Right lobe of liver (tissue), 4 donors: ENCODE measurements around the gene EPHB3.

ENCODE experiments used
- POLR2A ChIP-seq: fragments of 450-650 bp; IDR thresholded peaks from one replicate; pipeline ENCODE4 v1.6.1; 2017; ENCODE audit warnings: antibody characterized with exemption, mild to moderate bottlenecking
- TF ChIP-seq, protein P1 (sequence below), 4 donors: fragments of 200-600 bp in 3 of 4; fragments of 450-650 bp in 1 of 4; IDR thresholded peaks; one replicate each; pipeline versions ENCODE4 v1.5.1 to v1.8.0; 2016 to 2022; ENCODE audit warnings: antibody characterized with exemption in 4 of 4, mild to moderate bottlenecking in 2 of 4
- donor health status: DM: no; HTN: no; CAD: no.
- donor health status: DM: no; HTN: no; CAD: no.
- donor health status: DM: no; HTN: yes; CAD: no.

DNA sequence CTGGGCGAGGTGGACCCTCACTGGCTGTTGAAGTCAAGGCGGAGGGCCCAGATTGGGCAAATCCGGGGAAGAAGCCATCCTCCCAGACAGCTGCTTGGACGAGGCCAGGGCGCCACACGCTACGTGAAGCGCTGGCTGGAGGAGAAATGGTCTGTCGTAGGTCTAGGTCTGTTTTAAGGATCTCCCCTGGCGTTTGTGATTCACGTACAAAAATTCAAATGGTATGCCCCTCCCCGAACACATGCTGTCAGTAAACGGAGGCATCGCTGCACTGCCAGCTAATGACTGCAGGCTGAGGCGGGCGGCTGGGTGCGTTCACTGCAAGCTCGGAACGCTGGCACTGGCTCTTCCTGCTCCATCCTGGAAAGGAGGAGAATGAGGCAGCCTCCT, 69.9 kb downstream of the EPHB3 start:
- TF ChIP-seq, protein P1, sequence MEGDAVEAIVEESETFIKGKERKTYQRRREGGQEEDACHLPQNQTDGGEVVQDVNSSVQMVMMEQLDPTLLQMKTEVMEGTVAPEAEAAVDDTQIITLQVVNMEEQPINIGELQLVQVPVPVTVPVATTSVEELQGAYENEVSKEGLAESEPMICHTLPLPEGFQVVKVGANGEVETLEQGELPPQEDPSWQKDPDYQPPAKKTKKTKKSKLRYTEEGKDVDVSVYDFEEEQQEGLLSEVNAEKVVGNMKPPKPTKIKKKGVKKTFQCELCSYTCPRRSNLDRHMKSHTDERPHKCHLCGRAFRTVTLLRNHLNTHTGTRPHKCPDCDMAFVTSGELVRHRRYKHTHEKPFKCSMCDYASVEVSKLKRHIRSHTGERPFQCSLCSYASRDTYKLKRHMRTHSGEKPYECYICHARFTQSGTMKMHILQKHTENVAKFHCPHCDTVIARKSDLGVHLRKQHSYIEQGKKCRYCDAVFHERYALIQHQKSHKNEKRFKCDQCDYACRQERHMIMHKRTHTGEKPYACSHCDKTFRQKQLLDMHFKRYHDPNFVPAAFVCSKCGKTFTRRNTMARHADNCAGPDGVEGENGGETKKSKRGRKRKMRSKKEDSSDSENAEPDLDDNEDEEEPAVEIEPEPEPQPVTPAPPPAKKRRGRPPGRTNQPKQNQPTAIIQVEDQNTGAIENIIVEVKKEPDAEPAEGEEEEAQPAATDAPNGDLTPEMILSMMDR (IDR thresholded peaks at IDR 0.05), result no peak
- TF ChIP-seq POLR2A, result no peak
